WTC11 (cell line): Measurements from ENCODE around the gene YBEY. TPM values are rescaled to one million over a fixed set of nuclear protein-coding genes. Genes with fewer than 3 reads are reported as not detected.

Experiments used
- ATAC-seq: fragments of 200-7000 bp; cut with Tn5 transposase; 2 replicates; pipeline ENCODE4 v1.10.0; 2021; ENCODE audit warnings: mild to moderate bottlenecking, moderate library complexity
- CTCF ChIA-PET: fragments of 300-600 bp; sonication (Branson Sonifier 250); formaldehyde crosslinking; loops from one replicate; lab custom pipeline; 2021; ENCODE audit warnings: antibody characterized with exemption; lab: Charles Lee
- POLR2A ChIA-PET: fragments of 350-600 bp; sonication (Branson Sonifier 250); formaldehyde crosslinking; loops from one replicate; lab custom pipeline; 2021; ENCODE audit warnings: antibody characterized with exemption; lab: Charles Lee
- DNase-seq: peaks from one replicate; pipeline ENCODE4 v3.0.0; 2021; ENCODE audit warnings: low spot score
- H3K27ac Mint-ChIP-seq: 2 replicates; pipeline ENCODE4 v1.8.0; 2021; ENCODE audit warnings: mixed read lengths
- H3K27me3 Mint-ChIP-seq: 2 replicates; pipeline ENCODE4 v1.8.0; 2021; ENCODE audit warnings: low read depth, mild to moderate bottlenecking, moderate library complexity, mixed read lengths
- H3K36me3 Mint-ChIP-seq: 2 replicates; pipeline ENCODE4 v1.8.0; 2021; ENCODE audit warnings: mixed read lengths
- H3K4me1 Mint-ChIP-seq: 2 replicates; pipeline ENCODE4 v1.8.0; 2022; ENCODE audit warnings: mixed read lengths
- H3K4me3 Mint-ChIP-seq: 2 replicates; pipeline ENCODE4 v1.8.0; 2021; ENCODE audit warnings: mild to moderate bottlenecking, moderate library complexity, mixed read lengths
- H3K9me3 Mint-ChIP-seq: 2 replicates; pipeline ENCODE4 v1.8.0; 2021; ENCODE audit warnings: mixed read lengths
- AFF4 ChIP-seq: sonication (generic); formaldehyde crosslinking; IDR thresholded peaks from 2 replicates; pipeline ENCODE4 v1.8.1; 2023; ENCODE audit warnings: mild to moderate bottlenecking, missing genetic modification reagents, borderline replicate concordance
- ATF1 ChIP-seq: sonication (generic); formaldehyde crosslinking; IDR thresholded peaks from 2 replicates; pipeline ENCODE4 v1.8.1; 2023; ENCODE audit warnings: mild to moderate bottlenecking, moderate library complexity, missing genetic modification reagents
- ATF2 ChIP-seq: sonication (generic); formaldehyde crosslinking; IDR thresholded peaks from 2 replicates; pipeline ENCODE4 v1.8.1; 2022; ENCODE audit warnings: low read depth, missing genetic modification reagents, borderline replicate concordance
- ATF6 ChIP-seq: sonication (generic); formaldehyde crosslinking; IDR thresholded peaks from 2 replicates; pipeline ENCODE4 v1.8.1; 2023; ENCODE audit warnings: mild to moderate bottlenecking, missing genetic modification reagents
- CBFB ChIP-seq: sonication (generic); formaldehyde crosslinking; IDR thresholded peaks from 2 replicates; pipeline ENCODE4 v1.8.1; 2022; ENCODE audit warnings: mild to moderate bottlenecking, low read depth, missing genetic modification reagents
- CREB1 ChIP-seq: sonication (generic); formaldehyde crosslinking; IDR thresholded peaks from 2 replicates; pipeline ENCODE4 v1.8.0; 2023; ENCODE audit warnings: mild to moderate bottlenecking, missing genetic modification reagents
- ERG ChIP-seq: fragments of 250-450 bp; sonication (Bioruptor Pico); IDR thresholded peaks from 2 replicates; pipeline ENCODE4 v1.8.0; 2021; ENCODE audit warnings: mild to moderate bottlenecking
- FOXP1 ChIP-seq: sonication (generic); formaldehyde crosslinking; IDR thresholded peaks from 2 replicates; pipeline ENCODE4 v1.8.0; 2022; ENCODE audit warnings: missing genetic modification reagents, mild to moderate bottlenecking, moderate library complexity, borderline replicate concordance
- HMGA2 ChIP-seq: fragments of 250-450 bp; sonication (Bioruptor Pico); IDR thresholded peaks from 2 replicates; pipeline ENCODE4 v1.4.0; 2021; ENCODE audit warnings: mild to moderate bottlenecking, moderate library complexity
- SMAD4 ChIP-seq: sonication (generic); formaldehyde crosslinking; IDR thresholded peaks from 2 replicates; pipeline ENCODE4 v1.8.0; 2022; ENCODE audit warnings: mild to moderate bottlenecking, missing genetic modification reagents
- TCF7 ChIP-seq: sonication (generic); formaldehyde crosslinking; IDR thresholded peaks from 2 replicates; pipeline ENCODE4 v1.8.0; 2022; ENCODE audit warnings: mild to moderate bottlenecking, low read depth, missing genetic modification reagents, moderate library complexity
- ZBTB43 ChIP-seq: sonication (generic); formaldehyde crosslinking; IDR thresholded peaks from 2 replicates; pipeline ENCODE4 v1.8.1; 2023; ENCODE audit warnings: mild to moderate bottlenecking, missing genetic modification reagents
- ZNF121 ChIP-seq: sonication (generic); formaldehyde crosslinking; IDR thresholded peaks from 2 replicates; pipeline ENCODE4 v1.8.0; 2023; ENCODE audit warnings: missing genetic modification reagents
- total RNA-seq: library from RNA; stranded (reverse); gene quantifications from 3 replicates; pipeline ENCODE4 v1.2.3, GENCODE V29; 2021
- TF ChIP-seq, protein P1 (sequence below): fragments of 250-450 bp; sonication (Bioruptor Pico); IDR thresholded peaks from 2 replicates; pipeline ENCODE4 v1.9.0; 2021; ENCODE audit warnings: mild to moderate bottlenecking, borderline replicate concordance
- TF ChIP-seq, protein P2 (sequence below): fragments of 250-450 bp; sonication (Bioruptor Pico); IDR thresholded peaks from 2 replicates; pipeline ENCODE4 v1.9.0; 2021; ENCODE audit warnings: moderate library complexity, mild to moderate bottlenecking, inconsistent platforms, borderline replicate concordance
- TF ChIP-seq, protein P3 (sequence below): sonication (generic); formaldehyde crosslinking; IDR thresholded peaks from 2 replicates; pipeline ENCODE4 v1.8.1; 2022; ENCODE audit warnings: missing genetic modification reagents, borderline replicate concordance

Gene YBEY
- total RNA-seq, 1 experiment from 2014 or later, result 27.4 TPM

DNA sequence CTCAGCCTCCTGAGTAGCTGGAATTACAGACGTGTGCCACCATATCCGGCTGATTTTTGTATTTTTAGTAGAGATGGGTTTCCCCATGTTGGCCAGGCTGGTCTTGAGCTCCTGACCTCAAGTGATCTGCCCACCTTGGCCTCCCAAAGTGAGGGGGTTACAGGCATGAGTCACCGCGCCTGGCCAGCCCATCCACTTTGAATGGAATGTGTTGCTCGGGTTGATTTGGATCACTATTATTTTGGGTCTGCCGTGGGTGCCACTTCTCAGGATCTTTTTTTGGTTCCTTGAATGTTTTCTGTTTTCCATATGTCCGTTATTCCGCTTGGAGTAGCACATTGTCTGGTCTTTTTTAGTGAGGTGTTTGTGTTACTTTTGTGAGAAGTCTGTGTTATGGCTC is 54.9 kb downstream of the YBEY start:
- no peak for DNase-seq
- TF ChIP-seq, protein P1, sequence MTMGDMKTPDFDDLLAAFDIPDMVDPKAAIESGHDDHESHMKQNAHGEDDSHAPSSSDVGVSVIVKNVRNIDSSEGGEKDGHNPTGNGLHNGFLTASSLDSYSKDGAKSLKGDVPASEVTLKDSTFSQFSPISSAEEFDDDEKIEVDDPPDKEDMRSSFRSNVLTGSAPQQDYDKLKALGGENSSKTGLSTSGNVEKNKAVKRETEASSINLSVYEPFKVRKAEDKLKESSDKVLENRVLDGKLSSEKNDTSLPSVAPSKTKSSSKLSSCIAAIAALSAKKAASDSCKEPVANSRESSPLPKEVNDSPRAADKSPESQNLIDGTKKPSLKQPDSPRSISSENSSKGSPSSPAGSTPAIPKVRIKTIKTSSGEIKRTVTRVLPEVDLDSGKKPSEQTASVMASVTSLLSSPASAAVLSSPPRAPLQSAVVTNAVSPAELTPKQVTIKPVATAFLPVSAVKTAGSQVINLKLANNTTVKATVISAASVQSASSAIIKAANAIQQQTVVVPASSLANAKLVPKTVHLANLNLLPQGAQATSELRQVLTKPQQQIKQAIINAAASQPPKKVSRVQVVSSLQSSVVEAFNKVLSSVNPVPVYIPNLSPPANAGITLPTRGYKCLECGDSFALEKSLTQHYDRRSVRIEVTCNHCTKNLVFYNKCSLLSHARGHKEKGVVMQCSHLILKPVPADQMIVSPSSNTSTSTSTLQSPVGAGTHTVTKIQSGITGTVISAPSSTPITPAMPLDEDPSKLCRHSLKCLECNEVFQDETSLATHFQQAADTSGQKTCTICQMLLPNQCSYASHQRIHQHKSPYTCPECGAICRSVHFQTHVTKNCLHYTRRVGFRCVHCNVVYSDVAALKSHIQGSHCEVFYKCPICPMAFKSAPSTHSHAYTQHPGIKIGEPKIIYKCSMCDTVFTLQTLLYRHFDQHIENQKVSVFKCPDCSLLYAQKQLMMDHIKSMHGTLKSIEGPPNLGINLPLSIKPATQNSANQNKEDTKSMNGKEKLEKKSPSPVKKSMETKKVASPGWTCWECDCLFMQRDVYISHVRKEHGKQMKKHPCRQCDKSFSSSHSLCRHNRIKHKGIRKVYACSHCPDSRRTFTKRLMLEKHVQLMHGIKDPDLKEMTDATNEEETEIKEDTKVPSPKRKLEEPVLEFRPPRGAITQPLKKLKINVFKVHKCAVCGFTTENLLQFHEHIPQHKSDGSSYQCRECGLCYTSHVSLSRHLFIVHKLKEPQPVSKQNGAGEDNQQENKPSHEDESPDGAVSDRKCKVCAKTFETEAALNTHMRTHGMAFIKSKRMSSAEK (CRISPR knock-in tag), result no peak
- TF ChIP-seq ZBTB43, result no peak
- no peak for TF ChIP-seq TCF7 (CRISPR knock-in tag)
- TF ChIP-seq ATF6, result no peak
- TF ChIP-seq ZNF121 (CRISPR knock-in tag), result no peak
- no peak for TF ChIP-seq HMGA2
- TF ChIP-seq CREB1 (CRISPR knock-in tag), result no peak
- TF ChIP-seq FOXP1 (CRISPR knock-in tag), result no peak
- TF ChIP-seq, protein P2, sequence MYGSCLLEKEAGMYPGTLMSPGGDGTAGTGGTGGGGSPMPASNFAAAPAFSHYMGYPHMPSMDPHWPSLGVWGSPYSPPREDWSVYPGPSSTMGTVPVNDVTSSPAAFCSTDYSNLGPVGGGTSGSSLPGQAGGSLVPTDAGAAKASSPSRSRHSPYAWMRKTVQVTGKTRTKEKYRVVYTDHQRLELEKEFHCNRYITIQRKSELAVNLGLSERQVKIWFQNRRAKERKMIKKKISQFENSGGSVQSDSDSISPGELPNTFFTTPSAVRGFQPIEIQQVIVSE (CRISPR knock-in tag), result no peak
- TF ChIP-seq CBFB (CRISPR knock-in tag), result no peak
- TF ChIP-seq ATF1 (CRISPR knock-in tag), result no peak
- TF ChIP-seq, all 79 proteins: peak for 0
- H3K27me3 Mint-ChIP-seq, result no peaks in the 10 kb centered on the region
- no peak overlapping the region for H3K4me3 Mint-ChIP-seq
- ChIA-PET CTCF (no interaction called here), POLR2A (no interaction called here)
- H3K9me3 Mint-ChIP-seq, result no peaks in the 10 kb centered on the region; the same call in 1 of the 2 replicates
- peaks cover 56% of the 10 kb centered on the region for H3K36me3 Mint-ChIP-seq
- H3K27ac Mint-ChIP-seq, result no peak overlapping the region
- ATAC-seq, result no peak
- H3K4me1 Mint-ChIP-seq, result no peaks in the 10 kb centered on the region

GRCh38 chr21:46344219-46344915 is 58.2 kb downstream of the YBEY start:
- ChIA-PET POLR2A (no interaction called here), CTCF (interaction anchor here (0.8 kb wide), 1 partner anchor 129 kb away, joined by 3 read pairs; no protein-coding TSS in a partner anchor)
- Mint-ChIP-seq H3K27me3 (no peaks in the 10 kb centered on the region), H3K27ac (no peak overlapping the region), H3K4me1 (no peaks in the 10 kb centered on the region), H3K9me3 (no peaks in the 10 kb centered on the region), H3K4me3 (no peak overlapping the region), H3K36me3 (peaks cover 51% of the 10 kb centered on the region)
- no peak for ATAC-seq
- DNase-seq, result no peak
- TF ChIP-seq AFF4 (CRISPR knock-in tag) (no peak), SMAD4 (no peak), ERG (CRISPR knock-in tag) (no peak), CREB1 (CRISPR knock-in tag) (no peak), ATF2 (no peak)
- TF ChIP-seq, protein P3, sequence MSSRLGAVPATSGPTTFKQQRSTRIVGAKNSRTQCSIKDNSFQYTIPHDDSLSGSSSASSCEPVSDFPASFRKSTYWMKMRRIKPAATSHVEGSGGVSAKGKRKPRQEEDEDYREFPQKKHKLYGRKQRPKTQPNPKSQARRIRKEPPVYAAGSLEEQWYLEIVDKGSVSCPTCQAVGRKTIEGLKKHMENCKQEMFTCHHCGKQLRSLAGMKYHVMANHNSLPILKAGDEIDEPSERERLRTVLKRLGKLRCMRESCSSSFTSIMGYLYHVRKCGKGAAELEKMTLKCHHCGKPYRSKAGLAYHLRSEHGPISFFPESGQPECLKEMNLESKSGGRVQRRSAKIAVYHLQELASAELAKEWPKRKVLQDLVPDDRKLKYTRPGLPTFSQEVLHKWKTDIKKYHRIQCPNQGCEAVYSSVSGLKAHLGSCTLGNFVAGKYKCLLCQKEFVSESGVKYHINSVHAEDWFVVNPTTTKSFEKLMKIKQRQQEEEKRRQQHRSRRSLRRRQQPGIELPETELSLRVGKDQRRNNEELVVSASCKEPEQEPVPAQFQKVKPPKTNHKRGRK (CRISPR knock-in tag), result no peak
